Body of pancreas (tissue), 4 donors: ENCODE measurements around the gene YPEL5.

ENCODE experiments used
- CTCF ChIP-seq, 7 experiments: fragments of 450-650 bp in 4 of 7; fragments of 200-600 bp in 3 of 7; sonication (generic) in 3 of 7; IDR thresholded peaks; one replicate each; pipeline ENCODE4 v1.5.1; 2016 to 2019; ENCODE audit warnings: antibody characterized with exemption in 7 of 7
- POLR2A ChIP-seq, 3 donors: fragments of 450-650 bp; IDR thresholded peaks; one replicate each; pipeline ENCODE4 v1.6.1; 2016; ENCODE audit warnings: antibody characterized with exemption in 3 of 3, mild to moderate bottlenecking in 2 of 3

- TF ChIP-seq CTCF (IDR thresholded peaks at IDR 0.05) (no peak), POLR2A (IDR thresholded peaks at IDR 0.05) (no peak)
Measured at GRCh38 chr2:30172627-30173026, 25.8 kb downstream of the YPEL5 start.
